IMR-90 (cell line): ENCODE measurements around the gene CPNE1. TPM values are rescaled to one million over a fixed set of nuclear protein-coding genes. Genes with fewer than 3 reads are reported as not detected.

Experiments
- ATAC-seq: fragments of 200-7000 bp; cut with Tn5 transposase; 2 replicates; pipeline ENCODE4 v1.9.1; 2020; ENCODE audit warnings: low read depth, mild to moderate bottlenecking, moderate library complexity
- BruUV-seq: library from RNA; stranded (reverse); fragments of 400-500 nt; replicated peaks from 2 replicates; lab custom pipeline; 2021; lab: Mats Ljungman, UMichigan
- CTCF ChIA-PET: fragments of 300-600 bp; formaldehyde crosslinking; extraction: SDS; loops from one replicate; lab custom pipeline; 2021; ENCODE audit warnings: antibody characterized with exemption; lab: Yijun Ruan, JAX
- POLR2A ChIA-PET: fragments of 300-600 bp; sonication (Branson Sonifier 250); formaldehyde crosslinking; loops from one replicate; lab custom pipeline; 2022; ENCODE audit warnings: antibody characterized with exemption; ENCODE audit not compliant: unreplicated experiment; lab: Charles Lee
- DNase-seq: peaks from one replicate; pipeline ENCODE4 v3.0.0; 2013
- H2AFZ ChIP-seq: replicated peaks from 2 replicates; pipeline ENCODE3; 2013; ENCODE audit warnings: low read length, mild to moderate bottlenecking; ENCODE audit not compliant: poor library complexity
- H2AK5ac ChIP-seq: 2 replicates; pipeline ENCODE4 v1.6.1; 2013; ENCODE audit warnings: low read depth, low read length, inconsistent platforms
- H2AK9ac ChIP-seq: replicated peaks from 2 replicates; pipeline ENCODE3; 2013; ENCODE audit warnings: mild to moderate bottlenecking, low read depth, low read length, moderate library complexity; ENCODE audit not compliant: poor library complexity
- H2BK120ac ChIP-seq: 2 replicates; pipeline ENCODE4 v1.6.1; 2013; ENCODE audit warnings: low read depth, low read length, inconsistent platforms
- H2BK15ac ChIP-seq: 3 replicates; pipeline ENCODE4 v1.6.1; 2013; ENCODE audit warnings: low read depth, low read length, inconsistent platforms
- H2BK20ac ChIP-seq: 2 replicates; pipeline ENCODE4 v1.6.1; 2013; ENCODE audit warnings: low read depth, mild to moderate bottlenecking, inconsistent platforms, low read length, moderate library complexity
- H2BK5ac ChIP-seq: 2 replicates; pipeline ENCODE4 v1.6.1; 2013; ENCODE audit warnings: mild to moderate bottlenecking, low read depth, low read length, inconsistent platforms; ENCODE audit not compliant: poor library complexity, severe bottlenecking
- H3K14ac ChIP-seq: replicated peaks from 2 replicates; pipeline ENCODE4 v1.6.1; 2013; ENCODE audit warnings: low read depth, low read length, inconsistent platforms
- H3K18ac ChIP-seq: 2 replicates; pipeline ENCODE4 v1.6.1; 2013; ENCODE audit warnings: low read depth, low read length, control low read depth
- H3K23ac ChIP-seq: 2 replicates; pipeline ENCODE4 v1.6.1; 2013; ENCODE audit warnings: low read depth, low read length, inconsistent platforms
- H3K27ac ChIP-seq: 2 replicates; pipeline ENCODE4 v1.5.1; 2013; ENCODE audit warnings: mild to moderate bottlenecking, control low read depth, low read length; ENCODE audit not compliant: insufficient read depth
- H3K27me3 ChIP-seq: 2 replicates; pipeline ENCODE4 v1.6.1; 2013; ENCODE audit warnings: low read length; ENCODE audit not compliant: control insufficient read depth, insufficient read depth
- H3K36me3 ChIP-seq: 2 replicates; pipeline ENCODE4 v1.6.1; 2013; ENCODE audit warnings: low read length, mixed read lengths; ENCODE audit not compliant: control insufficient read depth, insufficient read depth
- H3K4ac ChIP-seq: 2 replicates; pipeline ENCODE4 v1.6.1; 2013; ENCODE audit warnings: low read depth, low read length, inconsistent platforms
- H3K4me1 ChIP-seq: 2 replicates; pipeline ENCODE4 v1.6.1; 2013; ENCODE audit warnings: low read length, mixed read lengths; ENCODE audit not compliant: control insufficient read depth, insufficient read depth
- H3K4me2 ChIP-seq: 2 replicates; pipeline ENCODE4 v1.6.1; 2013; ENCODE audit warnings: low read depth, mild to moderate bottlenecking, control low read depth, low read length, moderate library complexity
- H3K4me3 ChIP-seq: 2 replicates; pipeline ENCODE4 v1.5.1; 2013; ENCODE audit warnings: low read depth, mild to moderate bottlenecking, control low read depth, low read length, moderate library complexity; ENCODE audit not compliant: insufficient read depth
- H3K56ac ChIP-seq: 2 replicates; pipeline ENCODE4 v1.6.1; 2013; ENCODE audit warnings: low read length, inconsistent platforms; ENCODE audit not compliant: insufficient read depth; ENCODE audit errors: extremely low read depth
- H3K79me1 ChIP-seq, 2 experiments: 2 replicates each; pipeline ENCODE4 v1.6.1; 2013; ENCODE audit warnings: low read length in 2 of 2, inconsistent platforms in 1 of 2, low read depth in 1 of 2
- H3K9ac ChIP-seq: 2 replicates; pipeline ENCODE4 v1.6.1; 2013; ENCODE audit warnings: low read depth, low read length, control low read depth
- H3K9me1 ChIP-seq: 2 replicates; pipeline ENCODE4 v1.6.1; 2013; ENCODE audit warnings: low read length, inconsistent platforms; ENCODE audit not compliant: insufficient read depth
- H3K9me3 ChIP-seq: 2 replicates; pipeline ENCODE4 v1.6.1; 2013; ENCODE audit warnings: low read length; ENCODE audit not compliant: control insufficient read depth, insufficient read depth
- H4K20me1 ChIP-seq: 2 replicates; pipeline ENCODE4 v1.6.1; 2013; ENCODE audit warnings: low read length, inconsistent platforms; ENCODE audit not compliant: insufficient read depth
- H4K5ac ChIP-seq: 2 replicates; pipeline ENCODE4 v1.6.1; 2013; ENCODE audit warnings: mild to moderate bottlenecking, low read depth, low read length, control low read depth
- H4K8ac ChIP-seq, 2 experiments: 2 replicates each; pipeline ENCODE4 v1.6.1; 2013; ENCODE audit warnings: low read depth in 2 of 2, low read length in 2 of 2, control low read depth in 1 of 2, inconsistent platforms in 1 of 2
- H4K91ac ChIP-seq: 2 replicates; pipeline ENCODE4 v1.6.1; 2013; ENCODE audit warnings: low read depth, low read length, inconsistent platforms; ENCODE audit not compliant: insufficient read depth
- BHLHE40 ChIP-seq: fragments of 150-350 bp; IDR thresholded peaks from 2 replicates; pipeline ENCODE4 v1.6.1; 2016; ENCODE audit warnings: mild to moderate bottlenecking, low read depth, low read length
- CEBPB ChIP-seq: IDR thresholded peaks from 2 replicates; pipeline ENCODE4 v1.6.1; 2012; ENCODE audit warnings: low read depth, low read length, improper control_type of control experiment
- MAFK ChIP-seq: IDR thresholded peaks from 2 replicates; pipeline ENCODE4 v1.6.1; 2012; ENCODE audit warnings: low read depth, low read length, improper control_type of control experiment
- MAZ ChIP-seq: IDR thresholded peaks from 2 replicates; pipeline ENCODE4 v1.6.1; 2012; ENCODE audit warnings: low read depth, mild to moderate bottlenecking, low read length, improper control_type of control experiment, moderate library complexity, borderline replicate concordance
- MXI1 ChIP-seq: IDR thresholded peaks from 2 replicates; pipeline ENCODE4 v1.6.1; 2012; ENCODE audit warnings: low read depth, mild to moderate bottlenecking, low read length, moderate library complexity, borderline replicate concordance
- POLR2A ChIP-seq: IDR thresholded peaks from 2 replicates; pipeline ENCODE4 v1.6.1; 2012; ENCODE audit warnings: mild to moderate bottlenecking, low read depth, low read length
- RAD21 ChIP-seq: IDR thresholded peaks from 2 replicates; pipeline ENCODE4 v1.6.1; 2012; ENCODE audit warnings: low read length, improper control_type of control experiment
- RCOR1 ChIP-seq: IDR thresholded peaks from 2 replicates; pipeline ENCODE4 v1.6.1; 2012; ENCODE audit warnings: mild to moderate bottlenecking, low read length, improper control_type of control experiment; ENCODE audit not compliant: insufficient replicate concordance
- SMC3 ChIP-seq: fragments of 150-350 bp; IDR thresholded peaks from 2 replicates; pipeline ENCODE4 v1.6.1; 2016; ENCODE audit warnings: low read depth, mild to moderate bottlenecking, antibody characterized with exemption, low read length, moderate library complexity
- WGBS, 2 experiments: methylation state at CpG; one replicate each; pipeline versions ENCODE4 v1.1.5 to v1.1.7; 2013; ENCODE audit warnings: missing lambda C conversion rate in 2 of 2; ENCODE audit not compliant: insufficient read length in 1 of 2; ENCODE audit errors: extremely low coverage in 2 of 2; 5-methylcytosine and 5-hydroxymethylcytosine counted together
- dilution Hi-C: fragments of 300-500 bp; cut with HindIII; formaldehyde crosslinking; loops from one replicate; pipeline ENCODE4 v1.14.3; 2018; ENCODE audit warnings: low sequenced_read_pairs; ENCODE audit not compliant: unreplicated experiment
- in situ Hi-C: fragments of 300-500 bp; cut with MboI; formaldehyde crosslinking; loops from 3 replicates; pipeline ENCODE4 v1.14.3; 2019; ENCODE audit warnings: low sequenced_read_pairs, inconsistent platforms, mixed read lengths
- intact Hi-C: fragments of 100-400 bp; cut with micrococcal nuclease; formaldehyde crosslinking; loops from 2 replicates; pipeline ENCODE4 v1.10.0; 2022
- polyA plus RNA-seq, 3 experiments: library from polyadenylated mRNA; depleted of rRNA; stranded (reverse); fragments of >200 nt; gene quantifications; 2 replicates each; pipeline ENCODE4 v1.2.3, GENCODE V29; 2012; ENCODE audit warnings: low replicate concordance in 1 of 3
- total RNA-seq: library from RNA; depleted of rRNA; stranded (reverse); fragments of >200 nt; gene quantifications from 2 replicates; pipeline ENCODE4 v1.2.3, GENCODE V29; 2012
- TF ChIP-seq, protein P1 (sequence below): fragments of 150-350 bp; IDR thresholded peaks from 2 replicates; pipeline ENCODE4 v1.6.1; 2016; ENCODE audit warnings: low read depth, mild to moderate bottlenecking, low read length, moderate library complexity, borderline replicate concordance
- TF ChIP-seq, protein P2 (sequence below): fragments of 150-350 bp; IDR thresholded peaks from 2 replicates; pipeline ENCODE4 v1.6.1; 2017; ENCODE audit warnings: mild to moderate bottlenecking, antibody characterized with exemption, low read length, low read depth
- TF ChIP-seq, protein P3 (sequence below): conservative IDR thresholded peaks from 2 replicates; pipeline ENCODE4 v1.5.1; 2012; ENCODE audit warnings: mild to moderate bottlenecking, low read depth, low read length, improper control_type of control experiment

The CPNE1 gene
- total and polyA plus RNA-seq, 2 of the 4 experiments (the other 2 are of a cell fraction) = 163 to 165 TPM

DNA sequence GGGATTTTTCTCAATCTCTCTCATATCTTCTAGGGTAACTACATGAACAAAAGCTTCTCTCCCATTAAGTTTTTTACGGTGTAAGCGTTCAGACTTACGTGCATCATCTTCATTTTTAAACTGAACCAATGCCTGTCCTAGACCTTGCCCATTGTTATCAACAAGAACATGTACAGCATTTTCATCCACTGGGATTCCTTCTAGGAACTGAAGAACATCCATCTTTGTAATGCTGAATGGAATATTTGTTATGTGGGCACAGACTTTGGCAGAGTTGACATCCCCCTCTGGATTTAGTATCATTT, 11.3 kb downstream of the CPNE1 start:
- Histone ChIP-seq H2AFZ (no peak overlapping the region), H2AK9ac (no peak overlapping the region), H2AK5ac (no peak overlapping the region), H3K36me3 (peaks cover 23% of the 10 kb centered on the region), H3K23ac (no peak overlapping the region), H2BK20ac (no peak overlapping the region), H4K20me1 (peaks cover 91% of the 10 kb centered on the region), H4K8ac (no peak overlapping the region), H3K56ac (no peak overlapping the region), H3K4me2 (no peak overlapping the region), H4K91ac (no peak overlapping the region), H3K4me1 (peaks cover 9% of the 10 kb centered on the region), H3K9me3 (no peaks in the 10 kb centered on the region), H3K27me3 (no peaks in the 10 kb centered on the region), H3K9ac (no peak overlapping the region), H3K4me3 (no peak overlapping the region), H3K27ac (no peak overlapping the region), H3K18ac (no peak overlapping the region), H3K4ac (no peak overlapping the region), H3K79me1 (peaks cover 25 to 73% of the 10 kb centered on the region in 2 experiments), H3K9me1 (peaks cover 16% of the 10 kb centered on the region), H4K5ac (no peak overlapping the region), H2BK5ac (no peak overlapping the region), H2BK15ac (no peak overlapping the region), H2BK120ac (no peak overlapping the region), H3K14ac (no peak overlapping the region)
- ATAC-seq (no peak), DNase-seq (no peak)
- ChIA-PET CTCF (no interaction called here), POLR2A (no interaction called here)
- dilution Hi-C loops = no loop called here
- in situ Hi-C loops = no loop called here
- TF ChIP-seq, protein P1, sequence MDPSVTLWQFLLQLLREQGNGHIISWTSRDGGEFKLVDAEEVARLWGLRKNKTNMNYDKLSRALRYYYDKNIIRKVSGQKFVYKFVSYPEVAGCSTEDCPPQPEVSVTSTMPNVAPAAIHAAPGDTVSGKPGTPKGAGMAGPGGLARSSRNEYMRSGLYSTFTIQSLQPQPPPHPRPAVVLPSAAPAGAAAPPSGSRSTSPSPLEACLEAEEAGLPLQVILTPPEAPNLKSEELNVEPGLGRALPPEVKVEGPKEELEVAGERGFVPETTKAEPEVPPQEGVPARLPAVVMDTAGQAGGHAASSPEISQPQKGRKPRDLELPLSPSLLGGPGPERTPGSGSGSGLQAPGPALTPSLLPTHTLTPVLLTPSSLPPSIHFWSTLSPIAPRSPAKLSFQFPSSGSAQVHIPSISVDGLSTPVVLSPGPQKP = no peak
- TF ChIP-seq POLR2A (no peak), MAZ (no peak), MAFK (no peak), MXI1 (no peak), BHLHE40 (no peak), SMC3 (no peak), RAD21 (no peak), CEBPB (no peak), RCOR1 (no peak)
- TF ChIP-seq, protein P2, sequence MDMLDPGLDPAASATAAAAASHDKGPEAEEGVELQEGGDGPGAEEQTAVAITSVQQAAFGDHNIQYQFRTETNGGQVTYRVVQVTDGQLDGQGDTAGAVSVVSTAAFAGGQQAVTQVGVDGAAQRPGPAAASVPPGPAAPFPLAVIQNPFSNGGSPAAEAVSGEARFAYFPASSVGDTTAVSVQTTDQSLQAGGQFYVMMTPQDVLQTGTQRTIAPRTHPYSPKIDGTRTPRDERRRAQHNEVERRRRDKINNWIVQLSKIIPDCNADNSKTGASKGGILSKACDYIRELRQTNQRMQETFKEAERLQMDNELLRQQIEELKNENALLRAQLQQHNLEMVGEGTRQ = no peak
- TF ChIP-seq, protein P3, sequence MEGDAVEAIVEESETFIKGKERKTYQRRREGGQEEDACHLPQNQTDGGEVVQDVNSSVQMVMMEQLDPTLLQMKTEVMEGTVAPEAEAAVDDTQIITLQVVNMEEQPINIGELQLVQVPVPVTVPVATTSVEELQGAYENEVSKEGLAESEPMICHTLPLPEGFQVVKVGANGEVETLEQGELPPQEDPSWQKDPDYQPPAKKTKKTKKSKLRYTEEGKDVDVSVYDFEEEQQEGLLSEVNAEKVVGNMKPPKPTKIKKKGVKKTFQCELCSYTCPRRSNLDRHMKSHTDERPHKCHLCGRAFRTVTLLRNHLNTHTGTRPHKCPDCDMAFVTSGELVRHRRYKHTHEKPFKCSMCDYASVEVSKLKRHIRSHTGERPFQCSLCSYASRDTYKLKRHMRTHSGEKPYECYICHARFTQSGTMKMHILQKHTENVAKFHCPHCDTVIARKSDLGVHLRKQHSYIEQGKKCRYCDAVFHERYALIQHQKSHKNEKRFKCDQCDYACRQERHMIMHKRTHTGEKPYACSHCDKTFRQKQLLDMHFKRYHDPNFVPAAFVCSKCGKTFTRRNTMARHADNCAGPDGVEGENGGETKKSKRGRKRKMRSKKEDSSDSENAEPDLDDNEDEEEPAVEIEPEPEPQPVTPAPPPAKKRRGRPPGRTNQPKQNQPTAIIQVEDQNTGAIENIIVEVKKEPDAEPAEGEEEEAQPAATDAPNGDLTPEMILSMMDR = no peak
- no CpG with 5 or more reads among the region's 3 CpGs for WGBS, 2 experiments
- intact Hi-C loops = no loop called here
- no TSS peak for BruUV-seq
